Neural progenitor cell (in vitro differentiated cells): Measurements from ENCODE around the gene FILIP1.

ENCODE experiments used
- EZH2 ChIP-seq: fragments of 200-600 bp; sonication (generic); IDR thresholded peaks from 2 replicates; pipeline ENCODE4 v1.6.1; 2017; ENCODE audit warnings: antibody characterized with exemption, mild to moderate bottlenecking, moderate library complexity
- EZH2phosphoT487 ChIP-seq: fragments of 200-600 bp; sonication (generic); IDR thresholded peaks from 2 replicates; pipeline ENCODE4 v1.6.1; 2017; ENCODE audit warnings: antibody characterized with exemption
- TF ChIP-seq, protein P1 (sequence below): fragments of 200-600 bp; sonication (generic); IDR thresholded peaks from 2 replicates; pipeline ENCODE4 v1.5.1; 2017; ENCODE audit warnings: antibody characterized with exemption, mild to moderate bottlenecking

DNA sequence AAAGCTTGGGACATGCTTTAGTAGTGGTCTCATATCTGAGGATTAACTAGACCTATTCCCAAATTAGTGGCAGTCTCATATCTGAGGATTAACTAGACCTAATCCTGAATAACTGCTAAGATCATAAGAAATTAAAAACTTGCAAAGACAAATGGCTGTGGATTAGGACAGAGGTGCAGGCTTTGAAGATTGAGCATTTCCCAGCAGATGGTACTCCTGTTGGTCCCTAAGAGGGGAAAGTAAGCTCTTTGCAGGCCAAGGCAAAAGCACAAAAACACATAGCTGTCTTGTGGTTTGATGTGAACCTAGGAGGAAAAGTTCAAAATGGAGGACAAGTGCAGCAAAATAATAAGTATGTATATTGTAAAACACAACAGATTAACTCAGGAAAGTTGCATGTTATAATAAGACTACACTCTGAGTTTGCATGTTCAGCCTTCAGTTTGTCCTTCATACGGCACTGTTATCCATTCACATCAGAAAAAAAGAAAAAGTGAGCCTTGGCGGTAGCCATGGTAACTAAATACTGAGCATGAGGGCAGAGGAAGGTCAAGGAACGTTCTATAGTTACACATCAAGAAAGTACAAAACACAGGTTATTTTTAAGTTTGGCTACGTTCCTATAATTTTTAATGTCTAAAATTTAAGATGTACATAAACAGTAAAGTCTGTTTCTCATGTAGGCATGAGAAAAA is 62.8 kb downstream of the FILIP1 start:
- TF ChIP-seq, protein P1, sequence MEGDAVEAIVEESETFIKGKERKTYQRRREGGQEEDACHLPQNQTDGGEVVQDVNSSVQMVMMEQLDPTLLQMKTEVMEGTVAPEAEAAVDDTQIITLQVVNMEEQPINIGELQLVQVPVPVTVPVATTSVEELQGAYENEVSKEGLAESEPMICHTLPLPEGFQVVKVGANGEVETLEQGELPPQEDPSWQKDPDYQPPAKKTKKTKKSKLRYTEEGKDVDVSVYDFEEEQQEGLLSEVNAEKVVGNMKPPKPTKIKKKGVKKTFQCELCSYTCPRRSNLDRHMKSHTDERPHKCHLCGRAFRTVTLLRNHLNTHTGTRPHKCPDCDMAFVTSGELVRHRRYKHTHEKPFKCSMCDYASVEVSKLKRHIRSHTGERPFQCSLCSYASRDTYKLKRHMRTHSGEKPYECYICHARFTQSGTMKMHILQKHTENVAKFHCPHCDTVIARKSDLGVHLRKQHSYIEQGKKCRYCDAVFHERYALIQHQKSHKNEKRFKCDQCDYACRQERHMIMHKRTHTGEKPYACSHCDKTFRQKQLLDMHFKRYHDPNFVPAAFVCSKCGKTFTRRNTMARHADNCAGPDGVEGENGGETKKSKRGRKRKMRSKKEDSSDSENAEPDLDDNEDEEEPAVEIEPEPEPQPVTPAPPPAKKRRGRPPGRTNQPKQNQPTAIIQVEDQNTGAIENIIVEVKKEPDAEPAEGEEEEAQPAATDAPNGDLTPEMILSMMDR: no peak
- no peak for TF ChIP-seq EZH2phosphoT487
- TF ChIP-seq EZH2: no peak
